HG03103 (cell line): ENCODE results near the gene TCAIM.
"Not testable (repeated sequence)": the region's sequence is repeated elsewhere in the genome, so short reads cannot be mapped to it uniquely, and the experiment has no call there.

Experiments used
- ATAC-seq: cut with Tn5 transposase; IDR thresholded peaks from one replicate; pipeline ENCODE4 v1.9.1; 2021; ENCODE audit warnings: low read depth; ENCODE audit not compliant: unreplicated experiment

TCAIM gene

GRCh38 chr3:44342176-44342790 is 3.7 kb downstream of the TCAIM start:
- no peak for ATAC-seq

- no peak for ATAC-seq
Measured at GRCh38 chr3:44343421-44343820, 4.9 kb downstream of the TCAIM start.

GRCh38 chr3:44346590-44346989 is 8.0 kb downstream of the TCAIM start:
- ATAC-seq: not testable (repeated sequence)

GRCh38 chr3:44348993-44349392 is 10.4 kb downstream of the TCAIM start:
- no peak for ATAC-seq

GRCh38 chr3:44353355-44353924 is 14.9 kb downstream of the TCAIM start:
- no peak for ATAC-seq

GRCh38 chr3:44355362-44356033 is 16.9 kb downstream of the TCAIM start:
- no peak for ATAC-seq

GRCh38 chr3:44359146-44359751 is 20.7 kb downstream of the TCAIM start:
- no peak for ATAC-seq

- ATAC-seq: no peak
Measured at GRCh38 chr3:44363591-44363990, 25.0 kb downstream of the TCAIM start.

GRCh38 chr3:44365952-44366351 is 27.4 kb downstream of the TCAIM start:
- no peak for ATAC-seq

GRCh38 chr3:44375450-44375849 is 36.9 kb downstream of the TCAIM start:
- no peak for ATAC-seq

GRCh38 chr3:44387404-44387803 is 48.8 kb downstream of the TCAIM start:
- ATAC-seq: no peak

GRCh38 chr3:44392489-44392888 is 53.9 kb downstream of the TCAIM start:
- ATAC-seq: no peak

- no peak for ATAC-seq
Measured at GRCh38 chr3:44395714-44396113, 57.1 kb downstream of the TCAIM start.

GRCh38 chr3:44396200-44397171 is 57.9 kb downstream of the TCAIM start:
- ATAC-seq: no peak

GRCh38 chr3:44398271-44398670 is 59.7 kb downstream of the TCAIM start:
- ATAC-seq: not testable (repeated sequence)

GRCh38 chr3:44398853-44399252 is 60.3 kb downstream of the TCAIM start:
- no peak for ATAC-seq

GRCh38 chr3:44400771-44401170 is 62.2 kb downstream of the TCAIM start:
- no peak for ATAC-seq

- no peak for ATAC-seq
Measured at GRCh38 chr3:44402548-44402947, 64.0 kb downstream of the TCAIM start.

- no peak for ATAC-seq
Measured at GRCh38 chr3:44409640-44410410, 71.3 kb downstream of the TCAIM start.
